ENCODE results near the gene CXCL17. TPM values are rescaled to one million over a fixed set of nuclear protein-coding genes. Genes with fewer than 3 reads are reported as not detected.

The CXCL17 gene
- total RNA-seq, 2 donors from 2014 or later, result not detected

GRCh38 chr19:42419309-42419708, 23.4 kb downstream of the CXCL17 start:
- no peak for TF ChIP-seq CTCF (IDR thresholded peaks at IDR 0.05)
- peaks cover 12% of the 10 kb centered on the region for H3K4me1 ChIP-seq
- DNase-seq, result no peak
- H3K36me3 ChIP-seq, result no peaks in the 10 kb centered on the region
- no peak overlapping the region for H3K9ac ChIP-seq (ENCODE audit: low read depth in 2 of 2, low read length in 2 of 2)
- no peaks in the 10 kb centered on the region for H3K9me3 ChIP-seq
- H3K27me3 ChIP-seq, result no peaks in the 10 kb centered on the region
- intact Hi-C loops (cut with DNase I), result no loop called here
- no peak overlapping the region for H3K4me3 ChIP-seq
- H3K27ac ChIP-seq, result no peak overlapping the region

GRCh38 chr19:42412661-42413076, 30.1 kb downstream of the CXCL17 start:
- no peaks in the 10 kb centered on the region for H3K27me3 ChIP-seq
- no peaks in the 10 kb centered on the region for H3K9me3 ChIP-seq
- no peak for TF ChIP-seq CTCF (IDR thresholded peaks at IDR 0.05)
- intact Hi-C loops (cut with DNase I), result no loop called here
- no peaks in the 10 kb centered on the region for H3K36me3 ChIP-seq
- H3K9ac ChIP-seq (ENCODE audit: low read depth in 2 of 2, low read length in 2 of 2), result no peak overlapping the region
- DNase-seq, result no peak
- no peak overlapping the region for H3K4me3 ChIP-seq
- no peak overlapping the region for H3K27ac ChIP-seq
- H3K4me1 ChIP-seq, result no peaks in the 10 kb centered on the region

- Histone ChIP-seq H3K9ac (ENCODE audit: low read depth in 2 of 2, low read length in 2 of 2) (no peak overlapping the region), H3K27ac (no peak overlapping the region), H3K27me3 (no peaks in the 10 kb centered on the region), H3K4me3 (no peak overlapping the region), H3K36me3 (no peaks in the 10 kb centered on the region), H3K9me3 (no peaks in the 10 kb centered on the region), H3K4me1 (no peaks in the 10 kb centered on the region)
- DNase-seq, result peak; percentile 76
- TF ChIP-seq CTCF (IDR thresholded peaks at IDR 0.05), result no peak
- intact Hi-C loops (cut with DNase I), result no loop called here
These were observed 30.5 kb downstream of the CXCL17 start for GRCh38 chr19:42412227-42412626.

GRCh38 chr19:42411581-42412178, 31.1 kb downstream of the CXCL17 start:
- Histone ChIP-seq H3K27ac (no peak overlapping the region), H3K4me1 (no peaks in the 10 kb centered on the region), H3K4me3 (no peak overlapping the region), H3K36me3 (no peaks in the 10 kb centered on the region), H3K9ac (ENCODE audit: low read depth in 2 of 2, low read length in 2 of 2) (no peak overlapping the region), H3K27me3 (no peaks in the 10 kb centered on the region), H3K9me3 (no peaks in the 10 kb centered on the region)
- no peak for DNase-seq
- intact Hi-C loops (cut with DNase I), result no loop called here
- no peak for TF ChIP-seq CTCF (IDR thresholded peaks at IDR 0.05)

GRCh38 chr19:42410371-42410770, 32.4 kb downstream of the CXCL17 start:
- Histone ChIP-seq H3K9ac (ENCODE audit: low read depth in 2 of 2, low read length in 2 of 2) (no peak overlapping the region), H3K36me3 (no peaks in the 10 kb centered on the region), H3K9me3 (no peaks in the 10 kb centered on the region), H3K27me3 (no peaks in the 10 kb centered on the region), H3K4me3 (no peak overlapping the region), H3K27ac (no peak overlapping the region), H3K4me1 (no peaks in the 10 kb centered on the region)
- no peak for DNase-seq
- TF ChIP-seq CTCF (IDR thresholded peaks at IDR 0.05), result no peak
- intact Hi-C loops (cut with DNase I), result no loop called here
